GM12878 (cell line): Measurements from ENCODE around the gene IFITM1. TPM values are rescaled to one million over a fixed set of nuclear protein-coding genes. Genes with fewer than 3 reads are reported as not detected.

Experiments
- BMI1 ChIP-seq: fragments of 450-650 bp; IDR thresholded peaks from 2 replicates; pipeline ENCODE4 v1.6.1; 2016; ENCODE audit warnings: mild to moderate bottlenecking, moderate library complexity, borderline replicate concordance
- CHD2 ChIP-seq: IDR thresholded peaks from 2 replicates; pipeline ENCODE4 v1.6.1; 2011; ENCODE audit warnings: low read depth, low read length, improper control_type of control experiment, borderline replicate concordance
- CREB1 ChIP-seq: IDR thresholded peaks from 2 replicates; pipeline ENCODE4 v1.6.1; 2012; ENCODE audit warnings: low read depth, mild to moderate bottlenecking, inconsistent platforms
- FOXK2 ChIP-seq: fragments of 450-650 bp; IDR thresholded peaks from 2 replicates; pipeline ENCODE4 v1.6.1; 2017; ENCODE audit warnings: mild to moderate bottlenecking, moderate library complexity
- GATAD2B ChIP-seq: fragments of 450-650 bp; conservative IDR thresholded peaks from 2 replicates; pipeline ENCODE4 v1.6.1; 2017; ENCODE audit warnings: low read depth, mild to moderate bottlenecking, moderate library complexity
- MEF2B ChIP-seq: fragments of 450-650 bp; IDR thresholded peaks from 2 replicates; pipeline ENCODE4 v1.6.1; 2018; ENCODE audit warnings: mild to moderate bottlenecking, moderate library complexity; ENCODE audit not compliant: partially characterized antibody, poor library complexity, severe bottlenecking
- NBN ChIP-seq: fragments of 450-650 bp; IDR thresholded peaks from 2 replicates; pipeline ENCODE4 v1.6.1; 2016
- RFX5 ChIP-seq: IDR thresholded peaks from 2 replicates; pipeline ENCODE4 v1.6.1; 2011; ENCODE audit warnings: low read depth, low read length, improper control_type of control experiment
- RUNX3 ChIP-seq: IDR thresholded peaks from 2 replicates; pipeline ENCODE4 v1.6.1; 2012; ENCODE audit warnings: low read length, inconsistent platforms
- SMC3 ChIP-seq: IDR thresholded peaks from 2 replicates; pipeline ENCODE4 v1.6.1; 2011; ENCODE audit warnings: low read length, improper control_type of control experiment, borderline replicate concordance
- SRF ChIP-seq, 2 experiments: IDR thresholded peaks; 2 replicates each; pipeline ENCODE4 v1.6.1; 2011; ENCODE audit warnings: low read depth in 2 of 2, low read length in 2 of 2, mild to moderate bottlenecking in 1 of 2, moderate library complexity in 1 of 2
- TCF12 ChIP-seq: IDR thresholded peaks from 2 replicates; pipeline ENCODE4 v1.6.1; 2011; ENCODE audit warnings: low read depth, mild to moderate bottlenecking, low read length
- ZZZ3 ChIP-seq: IDR thresholded peaks from 2 replicates; pipeline ENCODE4 v1.6.1; 2011; ENCODE audit warnings: low read depth; ENCODE audit not compliant: control insufficient read depth, insufficient read length
- polyA plus RNA-seq, 11 experiments: library from polyadenylated mRNA; depleted of rRNA in 4 of 11; unstranded in 6 of 11; stranded (reverse) in 5 of 11; fragments of >200 nt; fragmentation: Nextera tagmentation in 4 of 11; fragmentation: Illumina TruSeq in 1 of 11; extraction: Ambion mirVana in 4 of 11; extraction: Trizol in 1 of 11; gene quantifications; 1 replicate in 1 of 11; 2 replicates in 10 of 11; pipeline versions ENCODE4 v1.2.1 to v1.2.3, GENCODE V29; 2011 to 2016; ENCODE audit warnings: inconsistent platforms in 2 of 11, missing spikeins in 2 of 11, low read depth in 1 of 11
- total RNA-seq, 4 experiments: library from RNA; depleted of rRNA in 3 of 4; stranded (reverse); fragments of >200 nt in 3 of 4; fragmentation: Illumina TruSeq in 1 of 4; extraction: Trizol in 1 of 4; gene quantifications; 2 replicates each; pipeline versions ENCODE4 v1.2.1 to v1.2.3, GENCODE V29; 2013 to 2021
- TF ChIP-seq, protein P1 (sequence below): fragments of 450-650 bp; IDR thresholded peaks from 2 replicates; pipeline ENCODE4 v1.6.1; 2016; ENCODE audit warnings: mild to moderate bottlenecking
- TF ChIP-seq, protein P2 (sequence below): fragments of 450-650 bp; IDR thresholded peaks from 2 replicates; pipeline ENCODE4 v1.6.1; 2017; ENCODE audit warnings: mild to moderate bottlenecking, low read depth, inconsistent platforms; ENCODE audit not compliant: poor library complexity, severe bottlenecking
- TF ChIP-seq, protein P3 (sequence below), 3 experiments: IDR thresholded peaks in 2 of 3; conservative IDR thresholded peaks in 1 of 3; 2 replicates each; pipeline ENCODE4 v1.5.1; 2011; ENCODE audit warnings: low read depth in 3 of 3, low read length in 3 of 3, mild to moderate bottlenecking in 3 of 3, control low read depth in 2 of 3, moderate library complexity in 2 of 3, inconsistent platforms in 1 of 3, mixed read lengths in 1 of 3; ENCODE audit not compliant: control insufficient read depth in 2 of 3, insufficient read depth in 1 of 3; ENCODE audit errors: extremely low read depth in 1 of 3
- TF ChIP-seq, protein P4 (sequence below): IDR thresholded peaks from 2 replicates; pipeline ENCODE4 v1.6.1; 2011; ENCODE audit warnings: mild to moderate bottlenecking, low read depth, low read length, moderate library complexity; ENCODE audit not compliant: insufficient replicate concordance

IFITM1 gene
- total and polyA plus RNA-seq, 10 of the 15 experiments (the other 5 are each of a cell fraction or from before 2014, with no cell fraction given) = 396 to 2,788 (median 607) TPM

DNA sequence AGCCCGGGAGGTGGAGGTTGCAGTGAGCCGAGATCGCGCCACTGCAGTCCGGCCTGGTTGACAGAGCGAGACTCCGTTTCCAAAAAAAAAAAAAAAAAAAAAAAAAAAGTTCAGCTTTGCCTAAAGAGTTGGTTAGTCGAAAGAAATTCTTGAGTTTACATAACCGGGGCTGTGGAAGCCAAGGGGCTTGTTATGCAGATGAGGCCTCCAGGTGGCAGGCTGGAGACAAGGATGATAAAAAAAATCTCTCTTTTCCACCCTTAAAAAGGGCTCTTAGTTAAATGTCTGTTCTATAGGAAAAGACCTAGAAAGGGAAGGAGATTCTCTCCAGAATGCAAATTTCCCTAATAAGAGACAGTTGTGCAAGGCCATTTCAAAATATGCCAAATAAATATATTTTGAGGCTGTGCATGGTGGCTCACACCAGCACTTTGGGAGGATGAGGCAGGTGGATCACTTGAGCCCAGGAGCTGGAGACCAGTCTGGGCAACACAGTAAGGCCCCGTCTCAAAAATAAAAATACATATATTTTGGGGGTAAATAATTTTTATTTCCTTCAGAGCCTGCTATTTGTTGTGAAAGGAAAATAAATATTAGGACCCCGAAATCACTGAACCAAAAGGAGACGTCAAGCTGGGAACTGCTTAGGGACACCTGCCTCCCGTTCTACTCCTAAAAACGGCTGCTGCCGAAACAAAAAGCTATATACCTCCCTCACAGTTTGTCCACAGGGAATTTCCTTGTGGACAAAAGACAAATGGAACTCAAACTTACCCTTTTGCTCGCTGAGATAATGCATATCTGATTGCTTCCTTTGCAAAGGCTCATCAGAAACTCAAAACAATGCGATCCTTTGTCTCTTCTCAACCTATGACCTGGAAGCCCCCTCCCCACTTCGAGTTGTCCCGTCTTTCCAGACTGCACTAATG, 8.7 kb upstream of the IFITM1 start (continued):
- TF ChIP-seq, protein P1, sequence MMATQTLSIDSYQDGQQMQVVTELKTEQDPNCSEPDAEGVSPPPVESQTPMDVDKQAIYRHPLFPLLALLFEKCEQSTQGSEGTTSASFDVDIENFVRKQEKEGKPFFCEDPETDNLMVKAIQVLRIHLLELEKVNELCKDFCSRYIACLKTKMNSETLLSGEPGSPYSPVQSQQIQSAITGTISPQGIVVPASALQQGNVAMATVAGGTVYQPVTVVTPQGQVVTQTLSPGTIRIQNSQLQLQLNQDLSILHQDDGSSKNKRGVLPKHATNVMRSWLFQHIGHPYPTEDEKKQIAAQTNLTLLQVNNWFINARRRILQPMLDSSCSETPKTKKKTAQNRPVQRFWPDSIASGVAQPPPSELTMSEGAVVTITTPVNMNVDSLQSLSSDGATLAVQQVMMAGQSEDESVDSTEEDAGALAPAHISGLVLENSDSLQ = no peak
- TF ChIP-seq, protein P2, sequence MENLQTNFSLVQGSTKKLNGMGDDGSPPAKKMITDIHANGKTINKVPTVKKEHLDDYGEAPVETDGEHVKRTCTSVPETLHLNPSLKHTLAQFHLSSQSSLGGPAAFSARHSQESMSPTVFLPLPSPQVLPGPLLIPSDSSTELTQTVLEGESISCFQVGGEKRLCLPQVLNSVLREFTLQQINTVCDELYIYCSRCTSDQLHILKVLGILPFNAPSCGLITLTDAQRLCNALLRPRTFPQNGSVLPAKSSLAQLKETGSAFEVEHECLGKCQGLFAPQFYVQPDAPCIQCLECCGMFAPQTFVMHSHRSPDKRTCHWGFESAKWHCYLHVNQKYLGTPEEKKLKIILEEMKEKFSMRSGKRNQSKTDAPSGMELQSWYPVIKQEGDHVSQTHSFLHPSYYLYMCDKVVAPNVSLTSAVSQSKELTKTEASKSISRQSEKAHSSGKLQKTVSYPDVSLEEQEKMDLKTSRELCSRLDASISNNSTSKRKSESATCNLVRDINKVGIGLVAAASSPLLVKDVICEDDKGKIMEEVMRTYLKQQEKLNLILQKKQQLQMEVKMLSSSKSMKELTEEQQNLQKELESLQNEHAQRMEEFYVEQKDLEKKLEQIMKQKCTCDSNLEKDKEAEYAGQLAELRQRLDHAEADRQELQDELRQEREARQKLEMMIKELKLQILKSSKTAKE = no peak
- no peak for TF ChIP-seq ZZZ3
- no peak for TF ChIP-seq RUNX3
- no peak for TF ChIP-seq SRF (IDR thresholded peaks at IDR 0.05; ENCODE audit: low read depth in 2 of 2, low read length in 2 of 2)
- TF ChIP-seq GATAD2B = no peak
- TF ChIP-seq MEF2B = no peak
- TF ChIP-seq, protein P3, sequence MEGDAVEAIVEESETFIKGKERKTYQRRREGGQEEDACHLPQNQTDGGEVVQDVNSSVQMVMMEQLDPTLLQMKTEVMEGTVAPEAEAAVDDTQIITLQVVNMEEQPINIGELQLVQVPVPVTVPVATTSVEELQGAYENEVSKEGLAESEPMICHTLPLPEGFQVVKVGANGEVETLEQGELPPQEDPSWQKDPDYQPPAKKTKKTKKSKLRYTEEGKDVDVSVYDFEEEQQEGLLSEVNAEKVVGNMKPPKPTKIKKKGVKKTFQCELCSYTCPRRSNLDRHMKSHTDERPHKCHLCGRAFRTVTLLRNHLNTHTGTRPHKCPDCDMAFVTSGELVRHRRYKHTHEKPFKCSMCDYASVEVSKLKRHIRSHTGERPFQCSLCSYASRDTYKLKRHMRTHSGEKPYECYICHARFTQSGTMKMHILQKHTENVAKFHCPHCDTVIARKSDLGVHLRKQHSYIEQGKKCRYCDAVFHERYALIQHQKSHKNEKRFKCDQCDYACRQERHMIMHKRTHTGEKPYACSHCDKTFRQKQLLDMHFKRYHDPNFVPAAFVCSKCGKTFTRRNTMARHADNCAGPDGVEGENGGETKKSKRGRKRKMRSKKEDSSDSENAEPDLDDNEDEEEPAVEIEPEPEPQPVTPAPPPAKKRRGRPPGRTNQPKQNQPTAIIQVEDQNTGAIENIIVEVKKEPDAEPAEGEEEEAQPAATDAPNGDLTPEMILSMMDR (IDR thresholded peaks at IDR 0.05 in 2 of 3, conservative IDR thresholded peaks at IDR 0.05 in 1 of 3; ENCODE audit: control insufficient read depth in 2 of 3, extremely low read depth in 1 of 3, insufficient read depth in 1 of 3, low read depth in 3 of 3, low read length in 3 of 3) = peak; percentile 66 to 67 (median 66)
- no peak for TF ChIP-seq CREB1
- TF ChIP-seq, protein P4, sequence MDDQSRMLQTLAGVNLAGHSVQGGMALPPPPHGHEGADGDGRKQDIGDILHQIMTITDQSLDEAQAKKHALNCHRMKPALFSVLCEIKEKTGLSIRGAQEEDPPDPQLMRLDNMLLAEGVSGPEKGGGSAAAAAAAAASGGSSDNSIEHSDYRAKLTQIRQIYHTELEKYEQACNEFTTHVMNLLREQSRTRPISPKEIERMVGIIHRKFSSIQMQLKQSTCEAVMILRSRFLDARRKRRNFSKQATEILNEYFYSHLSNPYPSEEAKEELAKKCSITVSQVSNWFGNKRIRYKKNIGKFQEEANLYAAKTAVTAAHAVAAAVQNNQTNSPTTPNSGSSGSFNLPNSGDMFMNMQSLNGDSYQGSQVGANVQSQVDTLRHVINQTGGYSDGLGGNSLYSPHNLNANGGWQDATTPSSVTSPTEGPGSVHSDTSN = no peak
- no peak for TF ChIP-seq FOXK2
- no peak for TF ChIP-seq CHD2
- TF ChIP-seq NBN = 0 out of 2 replicates have a peak, but pooled peaks have one; percentile 37
- TF ChIP-seq SMC3 = peak; percentile 79
- no peak for TF ChIP-seq TCF12
- TF ChIP-seq RFX5 = no peak
- TF ChIP-seq BMI1 = no peak
- TF ChIP-seq, all 136 proteins: peak for 6
